NCI-H774 (cell line): ENCODE data around the gene SAMD7.

ENCODE experiments used
- DNase-seq: peaks from one replicate; lab custom pipeline; 2025; lab: John Stamatoyannopoulos, UW

SAMD7 gene

GRCh38 chr3:169966428-169966950 is 55.1 kb downstream of the SAMD7 start, which contains the start of gene SEC62:
Gene SEC62, plus strand, starts transcription at chr3:169966807. Its CDS starts 16 bp downstream, at chr3:169966823.
- peak; percentile 97 for DNase-seq

- no peak for DNase-seq
Measured at GRCh38 chr3:169966951-169967915, 55.9 kb downstream of the SAMD7 start.

GRCh38 chr3:169968224-169968885 is 57.0 kb downstream of the SAMD7 start:
- DNase-seq: no peak

- no peak for DNase-seq
Measured at GRCh38 chr3:169969174-169970095, 58.1 kb downstream of the SAMD7 start.

- no peak for DNase-seq
Measured at GRCh38 chr3:169970847-169971246, 59.5 kb downstream of the SAMD7 start.

- DNase-seq: no peak
Measured at GRCh38 chr3:169971522-169971921, 60.1 kb downstream of the SAMD7 start.

- DNase-seq: no peak
Measured at GRCh38 chr3:169980055-169980454, 68.7 kb downstream of the SAMD7 start.

GRCh38 chr3:169984292-169984691 is 72.9 kb downstream of the SAMD7 start:
- no peak for DNase-seq
